Erythroblast (primary cell): ENCODE data around the gene SLC12A5.

Source experiments
- GATA1 ChIP-seq: IDR thresholded peaks from 2 replicates; pipeline ENCODE4 v1.6.1; 2011; ENCODE audit warnings: low read depth, mild to moderate bottlenecking, control low read depth, low read length, moderate library complexity
- POLR2A ChIP-seq: IDR thresholded peaks from 2 replicates; pipeline ENCODE4 v1.6.1; 2011; ENCODE audit warnings: mild to moderate bottlenecking, low read length

DNA sequence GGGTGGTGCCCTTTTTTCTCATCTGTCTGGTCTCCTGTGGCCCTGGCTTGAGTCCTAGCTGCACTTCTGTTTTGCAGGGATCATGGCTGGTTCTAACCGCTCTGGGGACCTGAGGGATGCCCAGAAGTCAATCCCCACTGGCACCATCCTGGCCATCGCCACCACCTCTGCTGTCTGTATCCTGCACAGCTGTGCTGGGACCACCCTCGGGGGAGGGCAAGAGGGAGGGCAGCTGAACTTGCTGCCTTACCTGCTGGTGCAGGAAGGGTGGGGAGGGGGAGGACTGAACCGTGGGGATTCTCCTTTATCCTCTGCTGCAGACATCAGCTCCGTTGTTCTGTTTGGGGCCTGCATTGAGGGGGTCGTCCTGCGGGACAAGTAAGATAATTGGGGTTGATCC, 14.5 kb downstream of the SLC12A5 start:
- TF ChIP-seq POLR2A (no peak), GATA1 (no peak)
